ENCODE data around the gene VWA5B1.

GRCh38 chr1:20325407-20325843 lies 34.8 kb downstream of the VWA5B1 start:
- no peak for TF ChIP-seq POLR2A (IDR thresholded peaks at IDR 0.05; ENCODE audit: low read depth, low read length)
- no peak for TF ChIP-seq CTCF (IDR thresholded peaks at IDR 0.05; ENCODE audit: extremely low read depth in 1 of 2, insufficient read depth in 1 of 2, low read depth in 1 of 2, low read length in 2 of 2)
- no peak for TF ChIP-seq EZH2 (IDR thresholded peaks at IDR 0.05; ENCODE audit: borderline replicate concordance, low read depth, low read length, severe bottlenecking)
- no peak for TF ChIP-seq JUN (IDR thresholded peaks at IDR 0.05; ENCODE audit: borderline replicate concordance, insufficient read depth, insufficient read length, low read depth)
- TF ChIP-seq POLR2AphosphoS5 (IDR thresholded peaks at IDR 0.05; ENCODE audit: insufficient read depth, low read depth, low read length) = no peak
- TF ChIP-seq MYC (IDR thresholded peaks at IDR 0.05; ENCODE audit: low read depth, low read length) = no peak
- TF ChIP-seq MAX (IDR thresholded peaks at IDR 0.05; ENCODE audit: insufficient read depth, insufficient read length) = no peak
- no peak for TF ChIP-seq FOS (IDR thresholded peaks at IDR 0.05; ENCODE audit: borderline replicate concordance, insufficient read depth, low read length)
